Uterus (tissue), 4 donors: ENCODE measurements around the gene ARID1B. TPM values are rescaled to one million over a fixed set of nuclear protein-coding genes. Genes with fewer than 3 reads are reported as not detected.

ENCODE experiments used
- DNase-seq, 2 donors: peaks; one replicate each; pipeline ENCODE4 v3.0.0-alpha.2; 2019 to 2020
- H3K27ac ChIP-seq, 2 donors: fragments of 200-600 bp; sonication (generic); 1 replicate in 1 of 2; 2 replicates in 1 of 2; pipeline ENCODE4 v1.5.1; 2016 to 2018
- H3K27me3 ChIP-seq, 2 donors: fragments of 200-600 bp; sonication (generic); one replicate each; pipeline ENCODE4 v1.5.1; 2018 to 2019; ENCODE audit warnings: control low read depth in 1 of 2
- H3K36me3 ChIP-seq, 2 donors: fragments of 200-600 bp; sonication (generic); one replicate each; pipeline ENCODE4 v1.5.1; 2019; ENCODE audit warnings: control low read depth in 1 of 2
- H3K4me1 ChIP-seq, 2 donors: fragments of 200-600 bp; sonication (generic); one replicate each; pipeline ENCODE4 v1.5.1; 2018 to 2019; ENCODE audit warnings: control low read depth in 1 of 2
- H3K4me3 ChIP-seq, 2 donors: fragments of 200-600 bp; sonication (generic); 1 replicate in 1 of 2; 2 replicates in 1 of 2; pipeline ENCODE4 v1.5.1; 2018 to 2019; ENCODE audit warnings: mild to moderate bottlenecking in 1 of 2
- H3K9me3 ChIP-seq, 2 donors: fragments of 200-600 bp; sonication (generic); one replicate each; pipeline ENCODE4 v1.5.1; 2019; ENCODE audit warnings: control low read depth in 1 of 2
- POLR2A ChIP-seq, 2 donors: fragments of 450-650 bp; IDR thresholded peaks; one replicate each; pipeline ENCODE4 v1.6.1; 2016; ENCODE audit warnings: antibody characterized with exemption in 2 of 2, mild to moderate bottlenecking in 1 of 2, moderate library complexity in 1 of 2
- intact Hi-C: fragments of 100-400 bp; cut with DNase I; formaldehyde crosslinking; loops from one replicate; pipeline ENCODE4 v1.15.1; 2023; ENCODE audit warnings: low total_unique reads
- total RNA-seq, 4 donors: library from RNA; depleted of rRNA in 3 of 4; stranded (reverse); fragments of >200 nt in 3 of 4; gene quantifications; one replicate each; pipeline versions ENCODE4 v1.1.0 to v1.2.4, GENCODE V29; 2014 to 2023
- TF ChIP-seq, protein P1 (sequence below), 4 experiments: fragments of 200-600 bp in 2 of 4; fragments of 450-650 bp in 2 of 4; sonication (generic) in 2 of 4; IDR thresholded peaks; one replicate each; pipeline ENCODE4 v1.5.1; 2016 to 2019; ENCODE audit warnings: antibody characterized with exemption in 4 of 4, mild to moderate bottlenecking in 2 of 4, moderate library complexity in 1 of 4
- donor health status: DM: yes; HTN: yes; CAD: no.

The ARID1B gene
- total RNA-seq, 4 donors from 2014 or later: 63.8 to 198 (median 125) TPM

DNA sequence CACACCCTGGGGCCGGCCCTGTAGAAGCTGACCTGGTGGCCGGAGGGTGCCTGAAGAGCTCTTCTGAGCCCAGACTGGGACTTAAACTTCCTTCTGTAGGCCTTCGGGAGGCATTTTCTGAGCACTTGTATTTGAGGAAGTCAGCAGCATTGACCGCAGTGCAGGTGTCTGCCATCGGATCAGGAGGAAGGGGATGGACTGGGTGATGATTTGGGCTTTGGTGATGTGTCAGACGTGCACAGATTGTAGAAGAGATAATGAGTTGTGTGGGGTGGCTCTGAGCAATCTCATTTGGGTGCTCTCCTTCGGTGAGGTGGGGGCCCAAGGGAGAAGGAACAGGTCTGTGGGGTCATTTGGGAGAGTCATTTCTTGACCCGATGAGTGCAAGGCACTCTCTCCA, 150.9 kb downstream of the ARID1B start:
- Histone ChIP-seq H3K36me3 (no peaks in the 10 kb centered on the region), H3K27ac (no peak overlapping the region), H3K9me3 (no peaks in the 10 kb centered on the region), H3K27me3 (no peaks in the 10 kb centered on the region), H3K4me3 (no peak overlapping the region), H3K4me1 (no peaks in the 10 kb centered on the region)
- TF ChIP-seq POLR2A (IDR thresholded peaks at IDR 0.05): no peak
- TF ChIP-seq, protein P1, sequence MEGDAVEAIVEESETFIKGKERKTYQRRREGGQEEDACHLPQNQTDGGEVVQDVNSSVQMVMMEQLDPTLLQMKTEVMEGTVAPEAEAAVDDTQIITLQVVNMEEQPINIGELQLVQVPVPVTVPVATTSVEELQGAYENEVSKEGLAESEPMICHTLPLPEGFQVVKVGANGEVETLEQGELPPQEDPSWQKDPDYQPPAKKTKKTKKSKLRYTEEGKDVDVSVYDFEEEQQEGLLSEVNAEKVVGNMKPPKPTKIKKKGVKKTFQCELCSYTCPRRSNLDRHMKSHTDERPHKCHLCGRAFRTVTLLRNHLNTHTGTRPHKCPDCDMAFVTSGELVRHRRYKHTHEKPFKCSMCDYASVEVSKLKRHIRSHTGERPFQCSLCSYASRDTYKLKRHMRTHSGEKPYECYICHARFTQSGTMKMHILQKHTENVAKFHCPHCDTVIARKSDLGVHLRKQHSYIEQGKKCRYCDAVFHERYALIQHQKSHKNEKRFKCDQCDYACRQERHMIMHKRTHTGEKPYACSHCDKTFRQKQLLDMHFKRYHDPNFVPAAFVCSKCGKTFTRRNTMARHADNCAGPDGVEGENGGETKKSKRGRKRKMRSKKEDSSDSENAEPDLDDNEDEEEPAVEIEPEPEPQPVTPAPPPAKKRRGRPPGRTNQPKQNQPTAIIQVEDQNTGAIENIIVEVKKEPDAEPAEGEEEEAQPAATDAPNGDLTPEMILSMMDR (IDR thresholded peaks at IDR 0.05): no peak
- DNase-seq: no peak
- intact Hi-C loops: no loop called here

- Histone ChIP-seq H3K27ac (no peak overlapping the region), H3K4me1 (no peaks in the 10 kb centered on the region), H3K4me3 (no peak overlapping the region), H3K27me3 (no peaks in the 10 kb centered on the region), H3K9me3 (no peaks in the 10 kb centered on the region), H3K36me3 (no peaks in the 10 kb centered on the region)
- intact Hi-C loops: no loop called here
- TF ChIP-seq, protein P1 (IDR thresholded peaks at IDR 0.05): no peak
- TF ChIP-seq POLR2A (IDR thresholded peaks at IDR 0.05): no peak
- DNase-seq: no peak
Observed at GRCh38 chr6:156928972-156929371, 151.8 kb downstream of the ARID1B start.

GRCh38 chr6:156931283-156931682, 154.1 kb downstream of the ARID1B start:
- Histone ChIP-seq H3K4me1 (no peaks in the 10 kb centered on the region), H3K27ac (no peak overlapping the region), H3K9me3 (no peaks in the 10 kb centered on the region), H3K36me3 (no peaks in the 10 kb centered on the region), H3K27me3 (no peaks in the 10 kb centered on the region), H3K4me3 (no peak overlapping the region)
- intact Hi-C loops: no loop called here
- DNase-seq: no peak
- no peak for TF ChIP-seq POLR2A (IDR thresholded peaks at IDR 0.05)
- TF ChIP-seq, protein P1 (IDR thresholded peaks at IDR 0.05): no peak

DNA sequence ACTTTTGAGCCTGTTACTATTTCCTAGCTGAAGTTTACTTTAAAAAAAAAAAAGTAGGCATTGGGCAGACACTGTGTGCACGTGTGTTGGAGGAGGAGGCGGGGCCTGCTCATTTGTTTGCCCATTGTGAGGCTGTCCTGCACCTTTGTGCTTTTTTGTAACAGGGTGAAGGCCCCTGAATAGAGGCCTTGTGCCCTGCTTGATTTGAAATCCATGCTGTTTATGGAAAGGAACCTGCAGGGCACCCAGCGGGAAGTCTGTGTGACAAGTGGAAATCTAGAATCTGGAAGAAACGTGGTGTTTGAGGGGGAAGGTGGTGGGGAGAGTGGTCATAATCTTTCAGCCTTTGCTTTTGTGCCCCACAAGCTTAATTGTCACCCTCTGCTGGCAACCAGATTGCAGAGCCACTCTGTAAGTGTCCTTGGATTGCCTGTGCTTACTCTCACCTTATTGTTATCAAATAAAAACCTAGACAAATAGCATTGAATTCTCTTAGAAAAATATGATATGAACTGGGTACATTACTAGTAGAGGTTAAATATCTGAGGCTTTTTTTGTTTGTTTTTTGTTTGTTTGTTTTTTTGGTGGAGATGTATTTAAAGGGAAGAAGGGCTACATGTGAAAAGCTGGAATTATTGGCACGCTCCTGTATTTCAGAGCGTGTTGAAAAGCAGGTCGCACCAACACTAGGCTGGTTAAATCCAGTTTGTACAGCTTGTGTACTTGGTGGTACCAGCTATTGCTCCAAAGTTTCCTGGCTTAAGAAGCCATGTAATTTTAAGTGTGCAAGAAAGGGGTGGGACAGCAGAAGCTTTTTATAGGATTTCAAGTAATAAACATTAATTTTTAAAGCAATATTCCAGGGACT, 156.3 kb downstream of the ARID1B start:
- intact Hi-C loops: no loop called here

DNA sequence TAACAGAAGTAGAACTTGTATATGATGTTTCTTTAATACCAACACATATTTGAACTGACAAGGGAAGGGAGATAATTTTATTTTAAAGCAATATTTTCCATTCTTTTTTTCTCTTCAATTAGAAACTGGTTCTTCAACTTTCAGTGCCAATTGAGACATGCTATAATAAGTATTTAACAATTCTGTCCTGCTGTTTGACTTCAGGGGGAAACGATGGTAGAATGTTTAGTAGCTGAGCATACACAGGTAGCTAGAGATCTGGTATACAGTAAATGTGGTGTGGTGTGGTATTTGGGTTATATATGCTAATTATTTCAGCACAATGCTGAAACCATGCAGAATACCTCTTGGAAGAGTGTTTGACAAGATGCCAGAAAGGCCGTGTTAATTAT, 156.9 kb downstream of the ARID1B start:
- no peak for TF ChIP-seq POLR2A (IDR thresholded peaks at IDR 0.05)
- TF ChIP-seq, protein P1 (IDR thresholded peaks at IDR 0.05): no peak
- Histone ChIP-seq H3K36me3 (no peaks in the 10 kb centered on the region), H3K9me3 (no peaks in the 10 kb centered on the region), H3K27ac (no peak overlapping the region), H3K4me3 (no peak overlapping the region), H3K27me3 (no peaks in the 10 kb centered on the region), H3K4me1 (no peaks in the 10 kb centered on the region)
- intact Hi-C loops: no loop called here
- no peak for DNase-seq

More for the DNA sequence above, 156.3 kb downstream of the ARID1B start:
- Histone ChIP-seq H3K27me3 (no peaks in the 10 kb centered on the region), H3K4me3 (no peak overlapping the region), H3K4me1 (no peaks in the 10 kb centered on the region), H3K36me3 (no peaks in the 10 kb centered on the region), H3K9me3 (no peaks in the 10 kb centered on the region), H3K27ac (no peak overlapping the region)
- DNase-seq: no peak
- TF ChIP-seq POLR2A (IDR thresholded peaks at IDR 0.05): no peak
- TF ChIP-seq, protein P1 (IDR thresholded peaks at IDR 0.05): no peak
